DND-41 (cell line): ENCODE measurements around the gene ABI3BP.

Experiments used
- ATAC-seq: fragments of 200-7000 bp; cut with Tn5 transposase; 3 replicates; pipeline ENCODE4 v1.9.1; 2021; ENCODE audit warnings: low read depth; ENCODE audit not compliant: insufficient read depth
- DNase-seq: peaks from one replicate; pipeline ENCODE4 v3.0.0-alpha.2; 2020
- H2AFZ ChIP-seq: 2 replicates; pipeline ENCODE4 v1.6.0; 2012; ENCODE audit warnings: low read depth, low read length
- H3K27ac ChIP-seq: 2 replicates; pipeline ENCODE4 v1.5.1; 2012; ENCODE audit warnings: low read length, inconsistent platforms
- H3K27me3 ChIP-seq: fragments of 200-600 bp; sonication (generic); 2 replicates; pipeline ENCODE4 v1.6.0; 2012; ENCODE audit warnings: low read length, mild to moderate bottlenecking, inconsistent platforms; ENCODE audit not compliant: insufficient read depth, poor library complexity
- H3K36me3 ChIP-seq: 2 replicates; pipeline ENCODE4 v1.5.1; 2012; ENCODE audit warnings: low read length, inconsistent platforms; ENCODE audit not compliant: insufficient read depth
- H3K4me1 ChIP-seq: 2 replicates; pipeline ENCODE4 v1.5.1; 2012; ENCODE audit warnings: mild to moderate bottlenecking, low read length; ENCODE audit not compliant: insufficient read depth
- H3K4me2 ChIP-seq: 2 replicates; pipeline ENCODE4 v1.6.0; 2012; ENCODE audit warnings: mild to moderate bottlenecking, moderate library complexity, low read length, inconsistent platforms; ENCODE audit not compliant: insufficient read depth
- H3K4me3 ChIP-seq, 2 experiments: fragments of 200-600 bp in 1 of 2; shearing (Covaris generic) in 1 of 2; 2 replicates each; pipeline ENCODE4 v1.5.1; 2012 to 2016; ENCODE audit warnings: inconsistent platforms in 2 of 2, low read length in 2 of 2, mild to moderate bottlenecking in 2 of 2, low read depth in 1 of 2, moderate library complexity in 1 of 2
- H3K79me2 ChIP-seq: 2 replicates; pipeline ENCODE4 v1.6.0; 2012; ENCODE audit warnings: low read length, inconsistent platforms; ENCODE audit not compliant: insufficient read depth
- H3K9ac ChIP-seq: 2 replicates; pipeline ENCODE4 v1.6.0; 2012; ENCODE audit warnings: low read depth, mild to moderate bottlenecking, inconsistent platforms, low read length, moderate library complexity
- H3K9me3 ChIP-seq: 2 replicates; pipeline ENCODE4 v1.5.1; 2012; ENCODE audit warnings: low read length, moderate library complexity, mild to moderate bottlenecking, inconsistent platforms; ENCODE audit not compliant: insufficient read depth, severe bottlenecking
- H4K20me1 ChIP-seq: 2 replicates; pipeline ENCODE4 v1.6.0; 2012; ENCODE audit warnings: low read length; ENCODE audit not compliant: insufficient read depth
- CTCF ChIP-seq: IDR thresholded peaks from 2 replicates; pipeline ENCODE4 v1.5.1; 2012; ENCODE audit warnings: borderline replicate concordance, low read length, moderate library complexity, mild to moderate bottlenecking; ENCODE audit not compliant: poor library complexity, severe bottlenecking; ENCODE audit errors: extremely low read depth
- EZH2 ChIP-seq: IDR thresholded peaks from 3 replicates; pipeline ENCODE4 v1.6.1; 2012; ENCODE audit warnings: borderline replicate concordance, low read depth, mild to moderate bottlenecking, moderate library complexity, low read length, inconsistent platforms; ENCODE audit not compliant: severe bottlenecking

ABI3BP gene

GRCh38 chr3:101026881-101027280 is 33.7 kb upstream of the ABI3BP start:
- no peak overlapping the region for H3K4me3 ChIP-seq
- H3K4me2 ChIP-seq: no peak overlapping the region
- no peaks in the 10 kb centered on the region for H4K20me1 ChIP-seq
- no peaks in the 10 kb centered on the region for H3K36me3 ChIP-seq
- no peaks in the 10 kb centered on the region for H3K4me1 ChIP-seq
- no peaks in the 10 kb centered on the region for H3K9me3 ChIP-seq
- H3K9ac ChIP-seq: no peak overlapping the region
- DNase-seq (no peak), ATAC-seq (no peak)
- no peak overlapping the region for H3K27ac ChIP-seq
- no peaks in the 10 kb centered on the region for H3K79me2 ChIP-seq
- TF ChIP-seq EZH2 (no peak), CTCF (no peak)
- H2AFZ ChIP-seq: no peak overlapping the region
- no peaks in the 10 kb centered on the region for H3K27me3 ChIP-seq

GRCh38 chr3:101026244-101026643 is 33.0 kb upstream of the ABI3BP start:
- no peak for DNase-seq
- no peak overlapping the region for H3K9ac ChIP-seq
- H3K27me3 ChIP-seq: no peaks in the 10 kb centered on the region
- TF ChIP-seq CTCF (no peak), EZH2 (no peak)
- no peak overlapping the region for H2AFZ ChIP-seq
- H3K27ac ChIP-seq: no peak overlapping the region
- no peaks in the 10 kb centered on the region for H3K9me3 ChIP-seq
- no peak overlapping the region for H3K4me2 ChIP-seq
- no peak overlapping the region for H3K4me3 ChIP-seq
- no peaks in the 10 kb centered on the region for H3K4me1 ChIP-seq
- no peaks in the 10 kb centered on the region for H3K36me3 ChIP-seq
- ATAC-seq: no peak
- no peaks in the 10 kb centered on the region for H3K79me2 ChIP-seq
- H4K20me1 ChIP-seq: no peaks in the 10 kb centered on the region

GRCh38 chr3:101020351-101021015 is 27.3 kb upstream of the ABI3BP start:
- H3K9me3 ChIP-seq: no peaks in the 10 kb centered on the region
- no peaks in the 10 kb centered on the region for H4K20me1 ChIP-seq
- H3K79me2 ChIP-seq: no peaks in the 10 kb centered on the region
- DNase-seq (no peak), ATAC-seq (no peak)
- H3K27me3 ChIP-seq: no peaks in the 10 kb centered on the region
- no peaks in the 10 kb centered on the region for H3K4me1 ChIP-seq
- H3K9ac ChIP-seq: no peak overlapping the region
- H3K4me2 ChIP-seq: no peak overlapping the region
- H3K36me3 ChIP-seq: no peaks in the 10 kb centered on the region
- TF ChIP-seq EZH2 (no peak), CTCF (no peak)
- H3K4me3 ChIP-seq: no peak overlapping the region
- no peak overlapping the region for H3K27ac ChIP-seq
- no peak overlapping the region for H2AFZ ChIP-seq
